Measurements from ENCODE around the gene SCGB3A1.

SCGB3A1 gene

GRCh38 chr5:180583738-180584137 lies 7.6 kb downstream of the SCGB3A1 start:
- DNase-seq, result no peak

- DNase-seq, result no peak
Measured at GRCh38 chr5:180580681-180581080, 10.6 kb downstream of the SCGB3A1 start.

GRCh38 chr5:180575571-180575970 lies 15.7 kb downstream of the SCGB3A1 start:
- DNase-seq, result no peak

- DNase-seq, result no peak
Measured at GRCh38 chr5:180568914-180569313, 22.4 kb downstream of the SCGB3A1 start.

GRCh38 chr5:180563994-180564393 lies 27.3 kb downstream of the SCGB3A1 start:
- DNase-seq, result no peak

- DNase-seq, result no peak
Measured at GRCh38 chr5:180558232-180558631, 33.1 kb downstream of the SCGB3A1 start.

- no peak for DNase-seq
Measured at GRCh38 chr5:180557217-180557809, 34.0 kb downstream of the SCGB3A1 start.

- no peak for DNase-seq
Measured at GRCh38 chr5:180555168-180555921, 36.0 kb downstream of the SCGB3A1 start.

- no peak for DNase-seq
Measured at GRCh38 chr5:180553530-180553929, 37.8 kb downstream of the SCGB3A1 start.

- no peak for DNase-seq
Measured at GRCh38 chr5:180548563-180548962, 42.7 kb downstream of the SCGB3A1 start.

GRCh38 chr5:180545248-180545647 lies 46.1 kb downstream of the SCGB3A1 start:
- no peak for DNase-seq

- DNase-seq, result no peak
Measured at GRCh38 chr5:180541710-180542109, 49.6 kb downstream of the SCGB3A1 start.

Measured in DMS79 (cell line).